GM12801 (cell line): ENCODE measurements around the gene TRAPPC12.

Source experiments
- TF ChIP-seq, protein P1 (sequence below): IDR thresholded peaks from one replicate; pipeline ENCODE4 v1.5.1; 2011; ENCODE audit warnings: control low read depth; ENCODE audit not compliant: insufficient read length; ENCODE audit errors: extremely low read depth

The TRAPPC12 gene

DNA sequence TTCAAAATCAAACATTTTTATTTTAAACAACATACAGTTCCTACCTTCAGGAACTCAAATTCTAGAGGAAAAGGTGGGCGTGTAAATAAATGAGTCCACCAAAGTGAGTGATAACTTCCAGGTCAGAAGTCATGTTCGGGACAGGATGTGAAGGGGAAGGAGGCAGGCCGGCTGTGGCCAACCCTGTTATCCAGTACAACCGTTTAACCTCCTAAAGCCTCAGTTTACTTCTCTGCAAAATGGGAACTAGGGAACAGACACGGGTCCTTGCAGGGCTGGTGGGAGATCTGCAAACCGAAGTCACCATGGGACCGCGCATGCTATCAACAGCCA lies 2.2 kb upstream of the TRAPPC12 start:
- TF ChIP-seq, protein P1, sequence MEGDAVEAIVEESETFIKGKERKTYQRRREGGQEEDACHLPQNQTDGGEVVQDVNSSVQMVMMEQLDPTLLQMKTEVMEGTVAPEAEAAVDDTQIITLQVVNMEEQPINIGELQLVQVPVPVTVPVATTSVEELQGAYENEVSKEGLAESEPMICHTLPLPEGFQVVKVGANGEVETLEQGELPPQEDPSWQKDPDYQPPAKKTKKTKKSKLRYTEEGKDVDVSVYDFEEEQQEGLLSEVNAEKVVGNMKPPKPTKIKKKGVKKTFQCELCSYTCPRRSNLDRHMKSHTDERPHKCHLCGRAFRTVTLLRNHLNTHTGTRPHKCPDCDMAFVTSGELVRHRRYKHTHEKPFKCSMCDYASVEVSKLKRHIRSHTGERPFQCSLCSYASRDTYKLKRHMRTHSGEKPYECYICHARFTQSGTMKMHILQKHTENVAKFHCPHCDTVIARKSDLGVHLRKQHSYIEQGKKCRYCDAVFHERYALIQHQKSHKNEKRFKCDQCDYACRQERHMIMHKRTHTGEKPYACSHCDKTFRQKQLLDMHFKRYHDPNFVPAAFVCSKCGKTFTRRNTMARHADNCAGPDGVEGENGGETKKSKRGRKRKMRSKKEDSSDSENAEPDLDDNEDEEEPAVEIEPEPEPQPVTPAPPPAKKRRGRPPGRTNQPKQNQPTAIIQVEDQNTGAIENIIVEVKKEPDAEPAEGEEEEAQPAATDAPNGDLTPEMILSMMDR = no peak

DNA sequence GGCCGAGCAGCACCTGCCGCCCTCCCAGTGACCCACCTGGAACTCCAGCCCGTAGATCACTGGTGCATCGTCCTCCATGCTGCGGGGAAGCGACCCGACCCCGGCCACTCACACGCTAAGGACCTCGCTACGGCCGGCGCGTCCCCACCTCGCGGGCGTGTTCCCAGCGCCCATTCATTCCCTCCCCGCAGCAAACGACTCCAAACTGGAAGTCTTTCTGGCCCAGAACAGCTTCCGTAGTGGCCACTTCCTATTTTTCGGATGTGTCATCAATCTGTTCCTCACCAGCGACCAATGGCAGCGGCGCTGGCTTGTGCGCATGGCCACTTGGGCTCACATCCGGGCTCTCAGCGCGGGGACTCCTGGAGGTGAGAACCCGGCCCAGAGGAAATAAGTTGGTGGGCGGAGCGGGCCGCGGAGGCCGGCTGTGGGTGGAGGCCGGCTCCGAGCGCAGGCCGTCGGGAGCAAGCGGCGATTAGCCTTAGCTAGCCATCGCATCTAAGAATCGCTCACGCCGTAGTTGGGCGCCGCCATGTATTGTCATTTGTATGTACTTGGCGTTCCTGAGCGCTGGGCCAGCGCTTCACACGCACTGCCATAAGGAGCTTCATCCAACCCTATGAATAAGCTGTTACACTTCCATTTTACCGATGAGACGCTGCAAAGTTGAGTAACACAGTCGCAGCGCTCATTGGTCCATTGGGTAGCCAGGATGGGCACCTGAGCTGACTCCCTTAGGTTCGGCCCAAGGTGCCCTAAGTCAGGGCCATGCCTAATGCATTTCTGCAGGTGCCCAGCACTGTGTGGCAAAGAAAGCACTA lies 1.7 kb upstream of the TRAPPC12 start, which contains the start of gene EIPR1:
Gene EIPR1 (minus strand): TSS at position 207 of the 821 bp plus-strand sequence. CDS start 129 bp downstream, at position 78.
- TF ChIP-seq, protein P1 = no peak

GRCh38 chr2:3379339-3379646 lies 201 bp upstream of the TRAPPC12 start:
- TF ChIP-seq, protein P1 = no peak

DNA sequence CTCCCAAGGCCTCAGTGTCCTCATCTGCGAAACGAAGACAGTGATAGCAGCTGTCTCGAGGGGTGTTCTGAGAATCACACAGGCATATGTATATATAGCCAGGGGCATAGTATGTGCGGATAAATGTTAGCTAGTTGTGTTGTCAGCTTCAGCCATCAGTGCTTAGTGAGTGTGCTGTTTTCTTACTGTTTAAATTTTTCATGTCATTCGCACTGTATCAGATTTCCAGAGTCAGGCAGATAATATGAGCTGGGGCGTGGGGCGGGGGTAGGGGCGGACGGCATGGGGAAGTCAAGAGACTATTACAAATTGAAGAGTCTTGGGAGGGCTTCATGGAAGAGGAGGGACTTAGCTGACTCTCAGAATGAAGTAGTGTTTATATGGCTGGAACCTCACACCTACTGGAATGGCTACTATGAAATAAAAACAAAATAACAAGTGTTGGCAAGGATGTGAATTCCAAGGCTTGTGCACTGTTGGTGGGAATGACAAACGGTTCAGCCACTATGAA lies 7.0 kb downstream of the TRAPPC12 start:
- TF ChIP-seq, protein P1 = no peak

DNA sequence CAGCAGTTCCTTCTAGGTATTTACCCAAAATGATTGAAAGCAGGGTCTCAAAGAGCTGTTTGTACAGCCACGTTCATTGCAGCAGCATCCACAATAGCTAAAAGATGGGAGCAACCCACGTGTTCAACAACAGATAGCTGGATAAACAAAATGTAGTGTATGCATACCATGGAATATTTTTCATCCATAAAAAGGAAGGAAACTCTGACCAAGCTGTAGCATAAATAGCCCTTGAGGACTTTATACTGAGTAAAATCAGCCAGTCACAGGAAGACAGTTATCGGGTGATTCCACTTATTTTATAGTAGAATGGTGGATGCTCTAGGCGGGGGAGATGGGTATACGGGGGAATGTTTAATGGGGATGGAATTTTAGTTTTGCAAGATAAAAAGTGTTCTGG lies 7.5 kb downstream of the TRAPPC12 start:
- TF ChIP-seq, protein P1 = no peak

DNA sequence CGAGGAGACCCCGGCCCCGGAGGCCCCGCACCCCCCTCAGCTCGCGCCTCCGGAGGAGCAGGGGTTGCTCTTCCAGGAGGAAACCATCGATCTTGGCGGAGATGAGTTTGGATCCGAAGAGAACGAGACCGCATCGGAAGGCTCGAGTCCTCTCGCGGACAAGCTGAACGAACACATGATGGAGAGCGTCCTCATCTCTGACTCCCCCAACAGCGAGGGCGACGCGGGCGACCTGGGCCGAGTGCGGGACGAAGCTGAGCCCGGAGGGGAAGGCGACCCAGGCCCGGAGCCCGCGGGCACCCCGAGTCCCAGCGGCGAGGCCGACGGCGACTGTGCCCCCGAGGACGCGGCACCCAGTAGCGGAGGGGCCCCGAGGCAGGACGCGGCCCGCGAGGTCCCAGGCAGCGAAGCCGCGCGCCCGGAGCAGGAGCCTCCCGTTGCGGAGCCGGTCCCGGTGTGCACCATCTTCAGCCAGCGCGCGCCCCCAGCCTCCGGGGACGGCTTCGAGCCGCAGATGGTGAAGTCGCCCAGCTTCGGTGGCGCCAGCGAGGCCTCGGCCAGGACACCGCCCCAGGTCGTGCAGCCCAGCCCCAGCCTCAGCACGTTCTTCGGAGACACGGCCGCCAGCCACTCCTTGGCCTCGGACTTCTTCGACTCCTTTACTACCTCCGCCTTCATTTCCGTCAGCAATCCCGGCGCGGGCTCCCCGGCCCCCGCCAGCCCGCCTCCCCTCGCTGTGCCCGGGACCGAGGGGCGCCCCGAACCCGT lies 8.3 kb downstream of the TRAPPC12 start:
- TF ChIP-seq, protein P1 = no peak

DNA sequence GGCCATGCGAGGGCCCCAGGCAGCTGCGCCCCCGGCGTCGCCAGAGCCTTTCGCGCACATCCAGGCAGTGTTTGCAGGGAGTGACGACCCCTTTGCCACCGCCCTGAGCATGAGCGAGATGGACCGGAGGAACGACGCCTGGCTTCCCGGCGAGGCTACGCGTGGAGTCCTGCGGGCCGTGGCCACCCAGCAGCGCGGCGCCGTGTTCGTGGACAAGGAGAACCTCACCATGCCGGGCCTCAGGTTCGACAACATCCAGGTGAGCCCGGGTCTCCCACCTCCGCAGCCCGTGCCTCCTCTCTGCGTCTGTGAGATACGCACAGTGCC lies 8.9 kb downstream of the TRAPPC12 start:
- TF ChIP-seq, protein P1 = no peak
